COLO829 (cell line): ENCODE results near the gene PARVB.

ENCODE experiments used
- DNase-seq: peaks from one replicate; pipeline ENCODE4 v3.0.0; 2012; ENCODE audit warnings: low spot score

The PARVB gene

DNA sequence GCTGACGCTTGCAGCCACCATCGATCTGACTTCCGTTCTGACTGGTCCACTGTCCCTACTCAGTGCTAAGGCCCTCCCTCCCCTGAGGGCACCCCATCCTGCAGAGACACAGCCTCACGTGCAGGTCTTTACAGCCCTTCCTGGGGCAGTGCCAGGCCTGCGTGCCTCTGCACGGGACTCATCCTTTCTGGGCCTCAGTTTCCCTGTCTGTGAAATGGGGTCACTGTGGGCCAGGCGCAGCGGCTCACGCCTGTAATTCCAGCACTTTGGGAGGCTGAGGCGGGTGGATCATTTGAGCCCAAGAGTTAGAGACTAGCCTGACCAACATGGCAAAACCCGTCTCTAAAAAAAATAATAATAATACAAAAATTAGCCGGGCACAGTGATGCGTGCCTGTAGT, 138.9 kb downstream of the PARVB start:
- DNase-seq = no peak

DNA sequence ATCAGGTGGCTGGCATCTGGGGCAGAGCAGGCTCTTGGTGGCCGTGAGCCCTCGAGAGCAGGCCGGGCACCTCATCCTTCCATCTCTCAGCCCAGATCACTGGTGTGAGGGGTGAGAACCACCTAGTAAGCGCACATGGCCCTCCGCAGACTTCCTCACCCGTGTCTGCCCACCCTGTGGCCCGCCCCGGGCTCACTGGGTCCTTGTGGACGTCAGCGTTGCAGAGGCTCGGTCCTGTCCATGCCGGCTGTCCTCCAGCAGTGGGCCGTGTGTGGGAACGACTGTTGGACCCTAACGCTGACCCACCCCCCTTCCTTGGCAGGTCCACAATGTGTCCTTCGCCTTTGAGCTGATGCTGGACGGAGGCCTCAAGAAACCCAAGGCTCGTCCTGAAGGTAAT, 139.4 kb downstream of the PARVB start:
- DNase-seq = no peak

- no peak for DNase-seq
Measured at GRCh38 chr22:44164031-44164430, 139.9 kb downstream of the PARVB start.

DNA sequence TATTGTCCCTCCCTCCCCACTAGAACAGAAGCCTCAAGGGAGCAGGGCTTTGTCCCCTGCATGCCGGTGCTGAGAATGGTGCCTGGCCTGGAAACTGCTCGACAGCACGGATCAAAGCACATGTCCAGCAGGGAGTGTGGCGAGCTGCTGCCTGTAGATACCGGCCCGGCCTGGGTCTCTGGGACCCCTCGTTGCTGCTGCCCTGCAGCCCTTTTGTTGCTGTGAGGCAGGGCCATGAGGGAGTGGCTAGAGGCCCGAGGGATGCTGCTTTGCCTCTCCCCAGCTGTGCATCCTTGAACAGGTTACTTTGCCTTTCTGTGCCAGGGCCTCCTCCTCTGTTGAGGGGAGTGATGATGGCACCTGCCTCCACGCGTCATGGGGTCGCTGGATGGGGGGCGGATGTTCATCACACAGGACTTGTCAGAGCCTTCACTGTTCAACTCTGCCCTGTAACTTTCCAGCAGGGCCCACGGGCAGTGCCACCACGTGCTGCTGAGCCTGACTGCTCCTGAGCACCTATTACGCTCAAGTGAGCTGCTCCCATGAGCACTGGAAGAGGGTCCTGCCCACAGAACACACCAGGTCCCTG, 141.3 kb downstream of the PARVB start:
- no peak for DNase-seq

GRCh38 chr22:44166498-44167276, 142.6 kb downstream of the PARVB start:
- DNase-seq = no peak

GRCh38 chr22:44167501-44167900, 143.4 kb downstream of the PARVB start:
- DNase-seq = no peak

GRCh38 chr22:44168206-44168605, 144.1 kb downstream of the PARVB start:
- DNase-seq = no peak

DNA sequence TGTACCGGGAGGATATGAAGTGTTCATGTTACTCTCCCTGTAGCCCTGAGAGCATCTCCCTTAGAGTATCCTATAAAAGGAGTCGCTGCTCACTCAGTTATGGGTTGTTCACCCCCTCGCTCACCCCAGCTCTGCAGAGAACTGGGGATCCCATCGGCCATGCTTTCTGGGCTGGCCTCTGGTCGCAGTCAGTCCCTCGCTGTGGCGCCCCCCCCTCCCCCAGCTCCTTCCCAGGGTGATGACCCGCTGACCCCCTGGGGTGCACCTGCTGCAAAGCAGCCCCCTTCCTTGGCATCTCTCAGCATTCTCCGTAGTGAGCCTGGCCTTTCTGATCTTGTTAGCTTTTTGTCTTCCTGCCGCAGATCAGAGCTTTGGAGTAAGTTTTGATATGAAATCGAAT, 146.4 kb downstream of the PARVB start:
- DNase-seq = no peak

DNA sequence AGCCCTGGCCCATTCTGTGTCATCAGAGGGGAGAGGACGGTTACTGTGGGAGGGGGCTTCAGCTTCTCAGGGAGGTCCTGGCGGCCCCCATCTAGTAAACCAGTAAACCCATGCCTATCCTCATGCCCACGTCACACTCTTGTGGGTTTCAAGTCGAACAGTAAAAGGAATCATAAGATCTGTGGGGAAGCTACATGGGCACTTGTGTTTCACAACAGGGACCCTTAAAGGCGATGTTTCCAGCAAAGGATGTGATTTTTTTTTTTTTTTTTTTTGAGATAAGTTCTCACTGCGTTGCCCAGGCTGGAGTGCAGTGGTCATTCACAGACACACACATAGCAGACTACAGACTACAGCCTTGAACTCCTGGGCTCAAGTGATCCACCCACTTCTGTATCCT, 147.5 kb downstream of the PARVB start:
- no peak for DNase-seq

- DNase-seq = no peak
Measured at GRCh38 chr22:44172370-44173108, 148.4 kb downstream of the PARVB start.

- DNase-seq = no peak
Measured at GRCh38 chr22:44173154-44173553, 149.1 kb downstream of the PARVB start.

GRCh38 chr22:44175676-44176075, 151.6 kb downstream of the PARVB start:
- no peak for DNase-seq

DNA sequence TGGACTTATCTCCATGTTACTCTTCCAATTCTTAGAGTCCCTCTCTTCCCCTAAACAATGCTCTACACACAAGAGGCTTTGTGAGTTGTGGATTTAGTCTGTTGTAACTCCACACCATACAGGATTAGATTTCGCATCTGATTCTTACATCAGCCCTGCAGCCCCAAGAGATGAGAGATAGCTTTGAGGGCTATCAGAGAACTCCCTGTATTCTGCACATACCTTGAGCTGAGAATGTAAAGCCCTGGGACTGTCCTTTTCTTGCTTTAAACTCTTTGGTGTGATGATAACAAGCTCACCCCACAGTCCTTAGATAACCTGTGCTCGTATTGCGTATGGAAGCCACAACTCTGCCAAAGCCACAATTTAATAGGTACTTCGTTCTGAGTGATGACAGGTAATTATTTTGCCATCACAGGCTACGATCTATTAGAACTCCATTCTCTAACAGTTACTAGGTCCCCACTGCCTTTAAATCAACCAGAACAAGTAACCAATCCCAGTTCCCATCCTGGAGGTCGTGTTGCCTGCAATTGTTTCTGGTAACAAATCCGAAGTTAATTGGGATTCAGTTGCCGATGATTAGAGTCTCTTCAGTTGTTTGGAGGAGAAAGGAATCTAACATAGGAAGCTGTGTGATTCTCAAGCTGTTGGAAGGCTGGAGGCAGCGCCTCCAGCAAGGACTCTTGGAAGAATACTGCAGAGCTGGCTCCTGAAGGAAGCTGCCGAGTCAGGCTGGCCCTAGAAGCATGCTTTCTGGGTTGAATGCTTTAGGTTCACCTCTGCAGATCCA, 155.3 kb downstream of the PARVB start:
- DNase-seq = no peak

DNA sequence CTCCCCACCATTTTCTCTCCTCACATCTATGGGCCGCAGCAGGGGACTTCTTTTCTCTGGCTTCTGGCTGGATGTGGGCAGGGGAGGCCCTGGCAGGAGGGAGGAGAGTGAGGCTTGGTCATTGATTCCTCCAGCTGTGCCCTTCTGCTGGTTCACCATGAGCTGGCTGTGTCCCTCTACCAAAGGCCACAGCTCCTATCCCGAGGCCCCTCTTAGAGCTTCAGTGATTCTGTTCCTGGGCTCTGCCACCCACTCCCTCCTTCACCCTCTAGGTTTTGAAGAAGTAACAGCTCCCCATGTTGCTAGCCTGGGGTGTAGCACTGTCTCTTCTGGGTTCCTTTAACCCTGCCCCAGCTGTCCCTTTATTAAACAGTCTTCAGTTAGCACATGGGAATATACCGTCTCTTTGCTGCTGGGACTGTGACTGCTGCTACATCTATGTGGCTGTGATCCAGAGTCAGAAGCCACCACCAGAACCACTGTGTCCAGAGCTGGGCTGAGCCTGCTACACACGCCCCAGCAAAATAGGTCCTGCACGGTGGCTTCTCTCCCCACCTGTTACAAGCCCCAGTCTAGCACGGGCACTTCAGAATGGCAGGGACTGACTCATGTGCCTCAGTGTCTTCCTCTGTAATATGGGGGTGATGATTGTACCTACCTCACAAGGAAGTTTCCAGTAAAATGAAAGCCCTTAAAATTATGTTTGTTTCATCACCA, 156.0 kb downstream of the PARVB start:
- DNase-seq = no peak

DNA sequence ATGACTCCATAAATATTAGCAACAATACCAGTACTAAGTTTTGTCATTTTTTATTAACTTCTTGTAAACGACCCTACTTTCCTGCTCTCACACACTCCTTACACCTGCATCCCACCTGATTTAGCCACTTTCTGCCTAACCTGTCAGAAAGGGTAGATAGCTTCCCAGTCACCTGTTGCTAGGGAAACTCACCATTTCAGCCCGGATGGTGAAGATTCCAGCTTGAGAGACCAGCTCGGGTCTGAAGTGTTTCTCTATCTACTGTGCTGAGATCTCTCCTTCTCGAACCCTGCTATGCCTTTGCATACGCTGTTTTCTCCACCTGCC, 156.6 kb downstream of the PARVB start, which contains the start of gene PARVG:
Gene PARVG (plus strand): TSS at position 220 of the 327 bp plus-strand sequence. CDS start 2,405 bp downstream, outside the sequence.
- DNase-seq = peak; percentile 22

DNA sequence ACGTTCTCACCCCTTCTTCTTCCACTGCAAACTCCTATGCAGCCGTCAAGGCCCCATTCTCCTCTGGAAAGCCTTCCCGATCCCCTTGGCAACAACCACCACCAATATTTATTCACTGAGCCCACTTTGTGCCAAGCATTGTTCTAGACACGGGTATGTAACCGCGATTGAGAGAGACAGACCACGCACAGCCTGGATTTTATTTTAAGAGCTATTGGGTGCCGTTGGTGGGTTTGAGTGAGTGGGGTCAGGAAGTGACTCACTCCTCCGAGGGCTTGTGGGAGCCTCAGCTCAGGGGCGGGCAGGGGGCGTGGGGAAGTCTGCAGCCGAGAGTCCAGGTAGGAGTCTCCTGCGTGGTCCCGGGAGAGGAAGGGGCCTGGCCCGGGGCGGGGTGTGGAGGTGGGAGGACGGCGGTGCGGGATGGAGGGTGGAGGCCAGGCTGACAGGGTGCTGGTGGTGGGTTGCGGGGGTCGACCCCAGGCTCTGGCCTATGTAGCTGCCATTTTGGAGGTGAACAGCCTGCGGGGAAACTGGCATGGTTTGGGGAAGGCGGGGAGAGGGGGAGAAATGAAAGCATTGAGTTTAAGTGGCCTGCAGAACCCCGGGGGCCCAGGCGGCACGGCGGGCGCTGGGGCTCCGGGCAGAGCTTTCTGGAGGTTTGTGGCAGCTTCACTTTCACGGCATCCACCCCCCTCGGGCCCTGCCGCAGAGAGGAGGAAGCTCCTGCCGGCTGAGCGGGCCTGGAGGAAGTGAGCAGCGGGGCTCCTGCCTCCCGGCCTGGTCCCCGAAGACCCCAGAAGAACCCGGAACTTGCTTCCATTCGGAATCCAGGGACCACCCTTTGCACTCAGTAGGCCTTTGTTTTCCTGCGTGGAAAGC, 157.2 kb downstream of the PARVB start:
- peak; percentile 23 for DNase-seq

GRCh38 chr22:44181912-44182587, 157.9 kb downstream of the PARVB start:
- no peak for DNase-seq

DNA sequence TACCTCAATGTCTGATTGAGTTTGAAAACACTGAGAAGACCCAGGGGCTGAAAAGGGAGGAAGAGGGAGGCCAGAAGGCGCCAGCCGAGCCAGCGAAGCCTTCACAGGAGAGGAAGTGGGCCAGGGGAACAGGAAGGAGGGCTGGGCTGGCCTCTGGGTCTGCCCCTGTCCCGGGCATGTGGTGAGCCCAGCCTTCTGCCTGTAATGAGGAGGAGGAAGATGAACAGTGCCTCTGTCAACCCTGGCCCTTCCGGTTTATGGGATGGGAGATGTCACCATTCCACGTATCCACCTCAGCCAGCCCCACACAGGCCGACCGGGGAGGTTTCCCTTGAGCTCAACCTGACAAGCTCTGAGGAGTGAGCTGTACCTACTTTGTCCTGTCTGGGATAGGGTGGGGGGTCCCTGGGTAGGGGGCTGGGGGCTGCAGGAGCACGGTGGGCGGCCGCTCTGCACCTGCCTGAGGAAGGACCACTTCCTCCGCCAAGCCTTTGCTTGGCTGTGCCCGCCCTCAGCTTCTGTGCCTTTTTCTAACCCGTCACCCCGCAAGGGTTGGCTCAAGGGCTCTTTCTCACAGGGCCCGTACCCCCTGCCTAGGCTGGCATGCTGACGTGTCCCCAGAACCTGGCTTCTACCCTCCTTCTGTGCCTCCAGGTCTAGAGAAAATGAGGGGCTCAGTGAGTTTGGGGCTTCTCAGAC, 158.6 kb downstream of the PARVB start:
- no peak for DNase-seq

DNA sequence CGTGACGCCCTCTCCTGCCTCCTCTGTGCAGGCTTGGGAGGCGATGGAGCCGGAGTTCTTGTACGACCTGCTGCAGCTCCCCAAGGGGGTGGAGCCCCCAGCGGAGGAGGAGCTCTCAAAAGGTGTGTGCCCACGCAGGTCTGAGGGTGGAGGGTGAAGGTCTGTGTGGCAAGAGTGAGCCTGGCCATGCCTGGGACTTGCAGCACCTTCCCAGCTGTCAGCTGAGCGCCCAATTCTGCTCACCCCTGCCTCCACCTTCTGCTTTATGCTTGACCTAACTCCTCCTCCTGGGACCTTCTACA, 159.1 kb downstream of the PARVB start:
- DNase-seq = no peak

DNA sequence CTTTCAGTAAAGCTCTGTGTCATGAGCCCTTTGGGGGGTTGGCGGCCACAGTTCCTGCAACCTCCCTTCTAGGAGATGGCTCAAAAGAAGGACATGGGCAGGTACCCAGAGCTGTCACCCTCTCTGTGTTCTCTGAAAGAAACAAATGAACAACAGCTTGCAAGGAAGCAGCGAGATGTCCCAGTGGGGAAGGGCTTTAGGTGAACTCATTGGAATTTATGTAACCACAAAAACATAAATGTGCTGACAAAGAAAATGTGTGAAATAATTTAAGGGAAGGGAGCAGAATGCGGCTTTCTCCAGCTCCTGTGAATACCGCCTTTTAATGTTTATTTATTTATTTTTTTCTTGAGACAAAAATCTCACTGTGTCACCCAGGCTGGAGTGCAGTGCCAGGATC, 159.9 kb downstream of the PARVB start:
- DNase-seq = no peak
